ENCODE data around the gene TMTC4.
A peak's percentile ranks its signal among the peaks of the same experiment; 100 is the strongest.
"Not testable (repeated sequence)": the region's sequence is repeated elsewhere in the genome, so short reads cannot be mapped to it uniquely, and the experiment has no call there.

The TMTC4 gene

DNA sequence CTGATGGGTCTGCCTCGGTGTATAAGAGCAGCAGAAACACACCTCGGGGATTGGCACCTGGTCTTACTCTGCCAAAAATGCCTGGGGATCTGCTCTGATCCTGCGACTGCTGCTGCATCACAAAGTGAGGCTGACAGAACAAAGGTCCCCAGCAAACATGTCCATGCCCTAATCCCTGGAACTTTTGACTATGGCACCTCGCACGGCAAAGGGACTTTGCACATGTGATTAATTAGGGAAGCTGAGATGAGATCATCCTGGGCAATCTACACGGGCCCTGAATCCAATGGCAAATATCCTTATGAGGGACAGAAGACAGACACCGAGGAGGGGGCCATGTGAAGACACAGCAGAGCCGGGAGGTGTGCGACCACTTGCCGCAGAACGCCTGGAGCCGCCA is 94.5 kb downstream of the TMTC4 start:
- DNase-seq: no peak

GRCh38 chr13:100577239-100577638 is 97.4 kb downstream of the TMTC4 start:
- DNase-seq: not testable (repeated sequence)

DNA sequence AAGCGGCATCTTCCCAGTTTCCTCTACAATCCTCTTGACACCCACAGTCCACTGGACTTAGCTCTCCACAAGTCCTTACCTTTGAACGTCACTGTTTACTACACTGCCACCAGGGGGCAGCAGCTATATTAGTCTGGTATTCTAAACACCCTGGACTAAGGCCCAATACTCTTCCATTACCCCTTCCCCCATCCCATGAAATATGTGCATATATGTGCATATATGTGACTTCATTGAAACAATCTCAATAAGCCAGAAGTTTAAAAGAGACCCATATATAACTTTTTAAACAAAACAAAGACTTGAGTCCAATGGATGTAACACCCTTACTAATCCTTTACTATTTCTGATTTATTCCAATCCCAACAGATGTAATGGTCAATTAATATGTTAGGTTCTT is 101.5 kb downstream of the TMTC4 start:
- DNase-seq: peak; percentile 73 to 76

DNA sequence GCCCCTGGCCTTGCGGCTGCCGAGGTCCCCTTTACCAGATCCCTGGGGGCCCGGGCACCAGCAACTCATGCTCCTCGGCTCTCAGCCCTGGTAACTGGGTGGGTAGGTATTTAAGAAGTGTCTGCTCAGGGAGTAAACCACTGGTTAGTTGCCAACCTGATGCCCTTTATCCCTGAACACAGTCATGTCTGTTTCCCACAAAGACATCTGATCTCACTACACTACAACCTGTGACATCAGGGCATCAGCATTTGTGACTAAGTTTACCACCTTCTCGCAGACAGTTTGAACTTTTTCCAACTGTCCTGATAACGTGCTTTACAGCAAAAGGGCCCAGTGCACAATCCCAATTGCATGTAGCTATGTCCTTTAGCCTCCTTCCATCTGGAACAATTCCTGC is 108.1 kb downstream of the TMTC4 start:
- DNase-seq: no peak

- no peak for DNase-seq
Observed at GRCh38 chr13:100565286-100565685, 109.3 kb downstream of the TMTC4 start.

GRCh38 chr13:100564444-100565223 is 110.0 kb downstream of the TMTC4 start:
- DNase-seq: no peak

DNA sequence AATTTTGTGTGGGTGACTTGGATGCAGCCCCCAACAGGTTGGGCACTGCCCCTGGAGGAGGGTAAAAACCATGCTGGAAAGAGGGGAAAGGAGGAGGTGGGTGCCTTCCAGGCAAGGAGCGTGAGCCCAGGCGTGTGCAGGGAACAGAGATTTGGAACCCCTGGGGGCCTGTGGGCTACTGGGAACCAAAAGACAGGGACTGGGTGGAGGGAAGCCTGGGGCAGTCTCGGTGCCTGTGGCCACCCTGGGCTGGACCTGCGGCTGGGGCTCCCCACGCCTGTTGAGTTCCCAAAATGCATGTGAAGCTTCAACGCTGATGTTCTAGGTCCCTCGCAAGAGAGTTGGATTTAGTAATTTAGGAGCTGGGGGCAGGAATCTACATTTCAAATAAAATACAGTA is 110.8 kb downstream of the TMTC4 start:
- no peak for DNase-seq

DNA sequence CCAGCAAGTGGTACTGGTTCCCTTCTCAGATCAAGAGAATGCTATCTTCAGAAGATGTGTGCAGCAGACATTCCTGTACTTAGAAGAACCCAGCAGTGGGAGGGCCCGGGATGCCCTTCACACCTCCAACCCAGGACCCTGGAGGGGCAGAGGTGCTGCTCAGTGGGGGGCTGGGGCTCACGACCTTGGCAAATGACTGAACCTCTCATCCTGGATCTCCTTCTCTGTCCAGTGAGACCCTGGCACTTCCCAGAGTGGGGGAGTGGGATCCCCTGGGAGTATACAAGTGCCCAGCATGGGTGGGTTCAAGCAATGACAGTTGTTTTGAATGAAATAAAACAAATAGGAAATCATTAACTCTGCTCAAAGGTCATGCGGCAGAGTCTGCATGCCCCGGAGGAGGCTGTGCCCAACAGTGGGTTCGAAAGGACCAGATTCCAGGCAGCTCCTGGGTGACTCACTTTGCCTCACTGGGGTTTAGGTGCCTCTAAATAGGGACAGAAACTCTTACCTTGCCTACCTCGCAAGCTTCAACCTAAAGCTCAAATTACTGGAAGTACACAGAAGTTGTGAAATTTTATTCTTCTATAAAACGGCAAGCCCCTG is 112.9 kb downstream of the TMTC4 start:
- DNase-seq: no peak

GRCh38 chr13:100561158-100561499 is 113.5 kb downstream of the TMTC4 start:
- DNase-seq: no peak

DNA sequence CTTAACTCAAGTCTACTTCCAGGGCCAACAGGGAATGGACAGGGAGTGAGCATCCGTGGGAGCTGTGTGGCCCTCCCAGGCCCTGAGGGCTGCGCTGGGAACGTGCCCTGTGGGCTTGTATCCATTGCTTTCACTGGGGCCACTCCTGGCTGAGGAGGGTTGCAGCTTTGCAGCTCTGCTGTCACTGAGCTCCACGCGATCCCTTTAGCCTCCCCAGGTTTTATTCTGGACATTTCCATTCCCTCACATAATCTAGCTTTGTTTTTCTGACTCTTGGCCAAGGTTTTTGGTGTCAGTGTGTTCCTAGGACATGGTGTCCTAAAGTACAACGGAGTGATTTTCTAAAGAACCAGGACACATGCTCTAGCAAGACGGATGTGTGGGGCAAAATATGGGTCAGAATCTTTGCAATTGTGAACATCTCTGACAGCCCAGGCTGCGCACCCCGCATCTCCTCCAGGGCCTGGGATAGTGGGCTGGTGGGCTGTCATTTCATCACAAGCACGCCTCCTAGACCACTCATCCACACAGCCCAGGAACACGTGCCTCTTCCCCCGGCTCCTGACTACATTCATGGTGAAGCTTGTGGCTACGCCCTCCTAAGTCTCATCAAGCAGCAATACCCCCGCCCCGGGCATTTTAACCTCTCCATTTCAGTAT is 114.0 kb downstream of the TMTC4 start:
- DNase-seq: no peak

GRCh38 chr13:100559886-100560285 is 114.7 kb downstream of the TMTC4 start:
- DNase-seq: no peak
